Lower leg skin (tissue), 4 donors: ENCODE data around the gene KLHDC3. TPM values are rescaled to one million over a fixed set of nuclear protein-coding genes. Genes with fewer than 3 reads are reported as not detected.
A peak's percentile ranks its signal among the peaks of the same experiment; 100 is the strongest.

Source experiments
- DNase-seq, 2 donors: peaks; one replicate each; pipeline ENCODE4 v3.0.0-alpha.2; 2019; ENCODE audit warnings: low spot score in 2 of 2
- H3K4me3 ChIP-seq: fragments of 200-600 bp; sonication (generic); 2 replicates; pipeline ENCODE4 v1.5.1; 2017; ENCODE audit warnings: mild to moderate bottlenecking, low read depth; ENCODE audit not compliant: poor library complexity, severe bottlenecking
- CTCF ChIP-seq, 3 donors: fragments of 450-650 bp; IDR thresholded peaks; one replicate each; pipeline ENCODE4 v1.5.1; 2016; ENCODE audit warnings: antibody characterized with exemption in 3 of 3, mild to moderate bottlenecking in 3 of 3, moderate library complexity in 2 of 3
- POLR2A ChIP-seq, 2 donors: fragments of 450-650 bp; IDR thresholded peaks; one replicate each; pipeline ENCODE4 v1.6.1; 2016 to 2017; ENCODE audit warnings: antibody characterized with exemption in 2 of 2, mild to moderate bottlenecking in 1 of 2, moderate library complexity in 1 of 2
- WGBS, 2 donors: methylation state at CpG; one replicate each; pipeline ENCODE4 v1.1.5; 2018; 5-methylcytosine and 5-hydroxymethylcytosine counted together
- intact Hi-C: fragments of 100-400 bp; cut with DNase I; formaldehyde crosslinking; loops from one replicate; pipeline ENCODE4 v1.15.0; 2023; ENCODE audit warnings: low total_unique reads
- total RNA-seq, 4 donors: library from RNA; depleted of rRNA; stranded (reverse); fragments of >200 nt; gene quantifications; one replicate each; pipeline ENCODE4 v1.1.0, GENCODE V29; 2016

KLHDC3 gene
- total RNA-seq, 4 donors from 2014 or later: 75.1 to 84.7 (median 79.6) TPM

DNA sequence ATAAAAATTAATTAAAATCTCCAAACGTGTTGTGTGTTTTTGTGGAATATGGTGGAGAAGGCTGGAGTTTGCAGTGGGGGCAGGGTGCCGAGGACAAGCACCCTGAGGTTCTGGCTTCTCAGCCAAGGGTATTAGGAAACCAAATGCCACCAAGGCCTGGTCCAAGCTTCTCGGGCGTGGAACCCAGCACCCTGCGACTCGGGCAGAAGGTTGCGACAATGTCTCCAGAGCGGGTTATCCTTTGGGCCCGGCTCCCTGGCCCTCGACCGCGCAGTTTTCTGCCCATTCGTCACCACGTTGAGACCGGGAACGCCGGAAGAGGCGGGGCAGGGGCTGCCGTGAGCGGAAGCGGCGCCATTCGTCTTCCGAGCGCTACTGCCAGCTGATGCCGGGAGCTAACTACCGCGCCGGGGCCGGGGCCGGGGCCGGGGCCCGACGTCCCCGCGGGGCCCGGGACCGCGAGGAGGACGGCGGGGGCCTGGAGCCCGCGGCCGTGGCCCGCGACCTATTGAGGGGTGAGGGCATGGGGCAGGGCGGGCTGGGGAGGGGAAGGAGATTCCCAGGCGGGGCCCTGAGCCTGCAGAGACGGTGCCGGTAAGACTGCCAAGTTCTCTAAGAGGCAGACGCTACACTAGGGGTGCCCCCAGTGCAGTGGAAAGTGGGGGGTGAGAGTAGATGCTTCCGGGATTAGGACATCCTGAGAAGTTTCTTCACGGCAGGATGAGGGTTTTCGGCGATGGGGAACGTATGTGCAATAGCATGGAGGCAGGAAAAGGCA lies 7.4 kb downstream of the KLHDC3 start, which contains the start of gene RRP36:
Gene RRP36, plus strand, starts transcription at position 354 of the 778 bp plus-strand sequence. Its CDS starts 32 bp downstream, at position 386.
- 0 to 1% methylated on average over 16 to 19 of the region's 56 CpGs for WGBS, 2 donors
- intact Hi-C loops: no loop called here
- TF ChIP-seq POLR2A (IDR thresholded peaks at IDR 0.05) (no peak), CTCF (IDR thresholded peaks at IDR 0.05) (no peak)
- DNase-seq: peak; percentile 65 to 94
- H3K4me3 ChIP-seq: peak within 1 kb of the TSS; percentile 80

DNA sequence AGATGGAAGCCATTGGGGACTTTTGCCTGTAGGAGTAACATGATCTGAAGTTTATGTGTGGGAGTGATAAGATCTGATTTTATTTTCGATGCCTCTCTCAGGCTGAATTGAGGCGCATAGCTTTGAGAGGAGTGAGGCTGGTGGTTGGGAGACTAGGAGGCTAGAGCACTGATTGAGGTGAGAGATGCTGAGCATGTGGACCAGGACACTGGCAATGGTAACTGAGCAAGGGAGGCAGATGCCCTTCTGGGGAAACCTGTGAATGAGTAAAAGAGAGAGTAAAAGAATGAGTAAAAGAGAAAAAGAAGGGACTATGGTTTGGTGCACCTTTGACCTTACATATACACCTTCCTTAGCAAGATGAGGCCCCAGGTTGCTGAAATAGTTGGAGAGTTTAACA lies 10.4 kb downstream of the KLHDC3 start:
- intact Hi-C loops: no loop called here
- H3K4me3 ChIP-seq: no peak overlapping the region
- TF ChIP-seq POLR2A (IDR thresholded peaks at IDR 0.05) (no peak), CTCF (IDR thresholded peaks at IDR 0.05) (no peak)
- no peak for DNase-seq
- 66 to 92% methylated on average over 2 of the region's 2 CpGs for WGBS, 2 donors

DNA sequence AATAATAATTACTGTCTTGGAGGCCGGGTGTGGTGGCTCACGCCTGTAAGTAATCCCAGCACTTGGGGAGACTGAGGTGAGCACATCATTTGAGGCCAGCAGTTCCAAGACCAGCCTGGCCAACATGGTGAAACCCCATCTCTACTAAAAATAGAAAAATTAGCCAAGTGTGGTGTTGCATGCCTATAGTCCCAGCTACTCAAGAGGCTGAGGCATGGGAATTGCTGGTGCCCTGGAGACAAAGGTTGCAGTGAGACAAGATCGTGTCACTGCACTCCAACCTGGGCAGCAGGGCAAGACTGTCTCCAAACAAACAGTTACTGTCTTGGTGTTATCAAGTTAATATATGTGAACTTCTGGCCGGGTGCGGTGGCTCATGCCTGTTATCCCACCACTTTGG lies 12.3 kb downstream of the KLHDC3 start:
- no peak for DNase-seq
- H3K4me3 ChIP-seq: no peak overlapping the region
- intact Hi-C loops: no loop called here
- 92 to 96% methylated on average over 5 of the region's 5 CpGs for WGBS, 2 donors
- no peak for TF ChIP-seq CTCF (IDR thresholded peaks at IDR 0.05)
- no peak for TF ChIP-seq POLR2A (IDR thresholded peaks at IDR 0.05)

DNA sequence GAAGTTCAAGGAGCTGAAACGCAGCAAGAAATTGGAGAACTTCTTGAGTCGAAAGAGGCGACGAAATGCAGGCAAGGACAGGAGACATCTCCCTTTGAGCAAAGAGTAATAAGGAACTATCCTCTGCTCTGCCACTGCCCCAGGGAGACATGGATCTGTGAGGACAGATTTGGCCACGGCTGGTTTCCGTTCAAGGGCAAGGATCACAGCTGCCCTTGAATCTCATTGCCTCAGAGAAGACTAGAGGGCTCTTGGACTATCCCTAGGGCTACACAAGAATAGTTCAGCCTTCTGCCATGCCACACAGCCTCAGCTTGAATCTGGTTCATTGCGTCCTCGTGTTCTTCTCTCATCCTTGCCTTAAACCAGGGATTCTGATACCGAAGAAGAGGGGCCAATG lies 15.1 kb downstream of the KLHDC3 start:
- TF ChIP-seq POLR2A (IDR thresholded peaks at IDR 0.05) (no peak), CTCF (IDR thresholded peaks at IDR 0.05) (no peak)
- no peak for DNase-seq
- WGBS, 2 donors: 91 to 92% methylated on average over 9 of the region's 9 CpGs
- H3K4me3 ChIP-seq: no peak overlapping the region
- intact Hi-C loops: no loop called here

GRCh38 chr6:43032326-43032725 lies 18.3 kb downstream of the KLHDC3 start:
- WGBS, 2 donors: 93 to 96% methylated on average over 4 of the region's 4 CpGs

More at GRCh38 chr6:43032326-43032725, 18.3 kb downstream of the KLHDC3 start:
- H3K4me3 ChIP-seq: no peak overlapping the region
- intact Hi-C loops: no loop called here
- DNase-seq: no peak
- no peak for TF ChIP-seq POLR2A (IDR thresholded peaks at IDR 0.05)
- no peak for TF ChIP-seq CTCF (IDR thresholded peaks at IDR 0.05)
